SIG-M5 treated with dmso at 0.1 percent for 504 hours (cell line): ENCODE data around the gene SPC24.

Source experiments
- DNase-seq: peaks from one replicate; lab custom pipeline; 2025; ENCODE audit not compliant: unreplicated experiment; lab: John Stamatoyannopoulos, UW

SPC24 gene

DNA sequence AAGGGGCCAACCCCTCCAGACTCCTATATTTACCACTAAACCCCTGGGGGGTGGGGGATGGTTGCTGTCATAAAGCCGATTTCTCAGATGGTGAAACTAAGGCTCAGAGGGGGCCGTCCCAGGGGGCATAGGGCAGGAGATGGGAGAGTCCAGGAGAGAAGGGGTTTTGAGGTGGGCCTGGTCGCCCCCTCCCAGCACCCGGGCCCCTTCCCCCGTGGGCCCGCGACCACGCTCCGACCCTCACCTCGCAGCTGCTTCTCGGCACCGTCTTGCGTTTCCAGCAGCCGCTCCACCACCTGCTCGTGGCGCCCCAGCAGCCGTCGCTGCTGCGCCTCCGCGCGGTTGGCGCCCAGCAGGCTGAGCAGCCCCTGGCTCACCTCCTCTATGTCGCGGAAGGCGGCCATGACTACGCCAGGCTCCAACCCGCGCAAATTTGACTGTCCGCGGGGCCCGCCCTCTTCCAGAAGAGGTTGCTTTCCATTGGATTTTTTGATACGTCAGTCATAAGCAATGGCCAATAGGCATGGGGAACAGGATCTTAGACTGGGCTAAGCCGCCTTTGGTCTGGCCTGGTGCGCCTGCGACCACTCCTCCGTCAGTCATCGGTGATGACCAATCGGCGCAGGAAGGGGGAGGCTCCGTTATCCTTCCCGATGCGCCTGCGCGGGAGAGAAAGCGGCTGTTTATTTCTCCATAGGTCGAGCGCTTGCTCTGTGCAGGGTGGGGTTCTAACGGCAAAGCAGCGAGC lies at the start of gene SPC24:
SPC24 (minus strand) TSS at position 410 of the 748 bp plus-strand sequence; CDS start at position 404, 6 bp downstream.
- peak; percentile 98 for DNase-seq

GRCh38 chr19:11204943-11205349 lies 49.4 kb upstream of the SPC24 start:
- no peak for DNase-seq

GRCh38 chr19:11204076-11204602 lies 48.6 kb upstream of the SPC24 start:
- no peak for DNase-seq

DNA sequence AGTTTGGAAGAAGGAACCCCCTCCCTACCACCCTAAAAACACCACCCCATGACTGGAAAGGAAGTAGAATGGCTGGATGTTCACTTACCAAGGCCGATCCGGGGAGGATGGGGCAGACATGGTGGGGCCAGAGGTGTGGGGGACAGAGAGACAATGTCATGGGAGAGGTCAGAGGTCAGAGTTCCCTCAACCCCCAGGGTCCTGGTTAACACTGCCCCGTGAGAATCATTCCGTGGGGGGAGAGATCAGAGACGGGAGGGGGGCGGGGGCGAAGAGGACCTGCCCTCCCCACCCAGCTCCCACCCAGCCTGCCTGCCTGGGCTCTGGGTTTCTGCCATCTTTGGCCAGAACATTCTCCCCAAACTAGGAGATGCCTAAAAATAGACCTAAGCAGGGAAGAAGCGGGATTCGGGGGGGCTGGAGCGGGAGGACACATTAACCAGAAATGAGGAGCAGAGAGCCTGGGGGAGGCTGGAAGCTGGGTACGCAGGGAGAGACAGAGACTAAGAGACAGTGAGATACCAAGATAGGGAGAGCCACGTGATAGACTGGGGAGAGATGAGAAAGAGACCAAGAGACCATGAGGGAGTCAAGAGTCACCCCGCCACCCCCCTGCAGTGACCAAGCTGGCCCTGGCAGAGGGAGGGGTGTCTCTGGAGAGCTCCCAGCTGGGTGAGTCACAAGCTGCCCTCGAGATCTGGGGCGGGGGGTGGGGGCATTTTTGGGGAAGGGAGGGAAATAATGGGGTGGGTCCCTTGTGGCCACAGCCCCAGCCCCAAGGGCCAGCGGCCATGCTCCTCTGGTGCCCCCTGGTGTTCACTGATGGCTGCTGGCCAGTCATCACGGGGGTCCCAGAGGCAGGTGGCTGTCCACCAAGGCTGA lies 47.9 kb upstream of the SPC24 start:
- no peak for DNase-seq

- no peak for DNase-seq
Measured at GRCh38 chr19:11202488-11203193, 47.1 kb upstream of the SPC24 start.

- no peak for DNase-seq
Measured at GRCh38 chr19:11201791-11202190, 46.2 kb upstream of the SPC24 start.

DNA sequence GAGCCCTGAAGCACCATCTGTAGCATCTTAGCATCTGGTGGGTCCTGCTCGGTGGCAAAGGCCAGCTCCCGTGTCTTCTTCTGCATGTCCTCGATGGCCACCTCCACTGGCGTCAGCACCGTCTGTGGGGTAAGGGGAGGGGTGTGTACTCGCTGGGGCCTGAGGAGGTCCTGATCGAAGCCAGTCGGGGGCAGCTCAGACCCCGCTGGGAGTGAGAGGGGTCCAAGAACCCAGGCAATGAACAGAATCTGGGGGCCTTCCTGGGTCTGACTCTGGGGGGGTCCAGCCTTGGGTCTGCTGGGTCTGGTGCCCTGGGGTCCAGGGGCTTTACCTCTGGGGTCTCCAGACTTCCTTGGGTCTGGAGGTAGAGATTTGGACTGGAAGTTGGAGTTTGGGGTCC lies 45.3 kb upstream of the SPC24 start:
- no peak for DNase-seq

DNA sequence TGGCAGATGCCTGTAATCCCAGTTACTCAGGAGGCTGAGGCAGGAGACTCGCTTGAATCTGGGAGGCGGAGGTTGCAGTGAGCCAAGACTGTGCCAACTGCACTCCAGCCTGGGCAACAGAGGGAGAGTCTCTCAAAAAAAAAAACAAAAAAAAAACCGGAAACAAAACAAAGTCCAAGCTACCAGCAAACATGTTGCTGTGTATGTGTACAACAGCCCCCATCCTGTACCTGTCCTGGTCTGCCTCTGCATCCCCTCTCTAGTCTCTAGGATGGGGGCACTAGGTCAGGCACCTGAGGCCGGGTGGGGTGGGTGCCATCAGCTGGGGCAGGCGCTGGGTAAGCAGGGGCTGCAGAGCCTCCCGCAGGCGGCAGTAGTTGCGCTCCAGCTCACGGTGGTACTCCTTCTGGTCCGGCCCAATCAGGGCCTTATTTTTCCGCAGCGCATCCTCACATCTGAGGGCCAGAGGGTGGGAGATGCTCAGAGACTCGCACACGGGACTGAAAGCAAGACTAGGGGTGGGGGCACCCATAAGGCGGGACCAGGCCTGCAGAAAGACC lies 44.5 kb upstream of the SPC24 start:
- no peak for DNase-seq

DNA sequence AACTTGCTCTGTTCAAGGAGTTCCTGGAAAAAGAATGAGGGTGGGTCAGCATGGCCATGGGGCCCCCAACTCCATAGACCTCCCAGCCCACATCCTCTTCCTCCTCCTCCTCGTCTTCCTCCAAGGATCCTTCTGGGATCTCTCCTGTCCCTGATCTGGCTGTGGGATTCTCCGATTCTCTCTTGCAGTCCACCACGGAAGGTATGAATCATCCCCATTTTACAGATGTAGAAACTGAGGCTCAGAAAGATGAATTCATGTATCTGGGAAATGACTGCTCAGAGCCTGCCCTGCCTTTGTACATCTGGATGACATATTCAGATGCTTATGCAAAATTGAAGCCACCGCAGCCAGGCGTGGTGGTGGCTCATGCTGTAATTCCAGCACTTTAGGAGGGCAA lies 43.9 kb upstream of the SPC24 start:
- no peak for DNase-seq

DNA sequence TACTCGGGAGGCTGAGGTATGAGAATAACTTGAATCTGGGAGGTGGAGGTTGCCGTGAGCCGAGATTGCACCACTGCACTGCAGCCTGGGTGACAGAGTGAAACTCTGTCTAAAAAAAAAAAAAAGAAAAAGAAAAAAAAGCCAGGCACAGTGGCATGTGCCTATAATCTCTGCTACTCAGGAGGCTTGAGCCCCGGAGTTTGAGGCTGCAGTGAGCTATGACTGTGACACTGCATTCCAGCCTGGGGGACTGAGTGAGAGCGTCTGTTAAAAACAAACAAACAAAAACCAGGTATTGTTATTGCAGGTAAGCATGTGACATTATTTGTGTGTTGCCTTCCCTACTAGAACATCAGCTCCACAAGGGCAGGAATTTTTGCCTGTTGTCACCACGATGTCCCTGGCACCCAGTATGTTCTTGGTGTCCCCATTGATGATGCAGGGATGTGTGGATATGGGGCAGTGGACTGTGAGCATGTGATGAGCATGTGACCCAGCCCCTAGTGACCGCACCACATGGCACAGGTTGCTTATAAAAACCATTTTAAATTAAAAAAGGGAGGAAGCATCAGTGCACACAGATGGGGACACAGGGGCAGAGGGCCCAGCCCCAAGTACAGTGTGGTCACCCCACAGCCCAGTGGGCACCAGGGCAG lies 43.3 kb upstream of the SPC24 start:
- no peak for DNase-seq

DNA sequence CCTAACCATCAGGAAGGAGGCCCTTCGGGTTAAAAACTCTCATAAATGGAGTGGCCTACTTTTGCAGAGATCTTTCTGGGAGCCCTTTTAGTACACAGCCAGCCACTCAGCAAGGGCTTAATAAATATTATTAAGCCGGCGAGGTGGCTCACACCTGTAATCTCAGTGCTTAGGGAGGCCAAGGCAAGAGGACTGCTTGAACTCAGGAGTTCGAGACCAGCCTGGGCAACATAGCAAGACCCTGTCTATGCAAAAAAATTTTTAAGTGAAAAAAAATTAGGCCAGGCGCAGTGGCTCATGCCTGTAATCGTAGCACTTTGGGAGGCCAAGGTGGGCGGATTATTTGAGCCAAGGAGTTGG lies 42.6 kb upstream of the SPC24 start:
- no peak for DNase-seq

DNA sequence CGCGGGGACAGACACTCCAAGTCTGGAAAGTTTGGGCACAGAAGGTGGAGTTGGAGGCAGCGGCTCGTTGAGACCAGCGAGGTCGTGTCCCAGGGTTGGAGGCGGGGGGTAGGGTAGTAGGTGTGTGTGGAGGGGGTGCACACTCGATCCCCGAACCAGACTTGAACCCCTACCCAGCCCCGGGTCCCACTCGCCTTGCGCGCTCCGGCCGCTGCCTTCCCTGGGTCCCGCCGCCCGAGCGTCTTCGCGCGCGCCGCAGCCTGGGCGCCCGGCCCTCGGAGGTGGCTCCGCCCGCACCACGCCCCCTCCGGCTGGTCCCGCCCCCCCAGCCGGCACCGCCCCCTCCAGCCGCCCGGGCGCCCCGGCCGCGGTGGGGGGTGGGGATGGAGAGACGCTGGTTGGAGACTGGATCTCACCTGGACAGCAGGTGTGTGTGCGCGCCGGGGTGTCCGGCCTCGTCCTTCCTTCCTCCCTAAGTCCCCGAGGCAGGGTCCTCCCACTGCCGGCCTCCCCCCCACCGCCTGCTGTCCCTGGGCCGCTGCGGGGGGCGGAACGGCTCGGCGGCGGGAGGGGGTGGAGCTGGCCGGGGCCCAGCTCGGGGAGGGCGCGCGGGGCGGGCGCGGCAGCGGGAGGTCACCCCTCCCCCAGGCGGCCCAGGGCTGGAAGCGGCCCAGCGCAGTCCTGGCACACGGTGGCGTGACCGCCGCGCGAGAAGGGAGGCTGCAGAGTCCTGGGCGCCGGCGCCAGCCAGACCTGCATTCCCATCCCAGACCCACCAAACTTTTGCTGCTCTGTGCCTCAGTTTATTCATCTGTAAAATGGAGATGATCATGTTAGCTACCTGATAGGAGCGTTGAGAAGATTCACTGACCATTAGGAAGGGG lies 42.0 kb upstream of the SPC24 start, which contains the start of gene KANK2:
KANK2 (minus strand) TSS at position 255 of the 884 bp plus-strand sequence. CDS start 3,034 bp downstream, outside the sequence.
- DNase-seq, result peak; percentile 60

DNA sequence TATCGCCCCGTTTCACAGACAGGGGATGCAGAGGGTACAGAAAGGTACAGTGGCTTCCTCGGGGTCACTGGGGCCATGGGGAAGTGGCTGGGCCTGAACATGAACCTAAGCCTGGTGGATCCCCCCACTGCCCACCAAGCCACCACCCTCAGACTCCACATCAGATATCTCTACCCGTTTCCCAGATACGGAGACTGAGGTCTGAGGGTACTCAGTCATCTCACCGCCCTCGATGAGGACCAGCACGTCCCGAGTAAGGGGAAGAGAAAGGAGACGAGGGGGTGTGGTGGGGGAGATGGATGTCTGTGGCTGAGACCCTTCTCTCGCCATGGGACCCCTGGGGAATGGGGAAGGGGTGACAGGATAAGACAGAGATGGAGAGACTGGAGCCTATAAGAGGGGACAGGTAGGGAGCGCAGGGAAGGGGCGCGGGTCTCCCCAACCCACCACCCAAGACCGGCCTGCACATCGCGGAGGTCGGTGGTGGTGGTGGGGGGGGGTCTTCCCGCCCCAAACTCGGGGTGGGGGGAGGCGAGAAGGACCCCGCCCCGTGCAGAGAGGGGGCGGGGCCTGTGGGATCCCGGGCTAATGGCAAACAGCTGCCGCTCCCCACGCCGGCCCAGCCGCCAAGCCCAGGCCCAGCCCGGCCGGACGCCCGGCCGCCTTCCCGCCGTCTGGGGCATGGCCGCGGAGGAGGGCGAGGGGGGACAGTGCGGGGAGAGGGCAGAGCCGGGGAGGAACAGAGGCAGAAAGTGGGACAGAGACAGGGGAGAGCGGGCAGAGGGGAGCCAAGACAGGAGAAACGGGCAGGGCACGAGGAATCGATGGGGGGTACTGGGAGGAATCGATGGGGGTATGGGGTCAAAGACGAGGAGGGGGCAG lies 41.1 kb upstream of the SPC24 start:
- no peak for DNase-seq

- DNase-seq, result no peak
Measured at GRCh38 chr19:11195681-11196080, 40.1 kb upstream of the SPC24 start.

DNA sequence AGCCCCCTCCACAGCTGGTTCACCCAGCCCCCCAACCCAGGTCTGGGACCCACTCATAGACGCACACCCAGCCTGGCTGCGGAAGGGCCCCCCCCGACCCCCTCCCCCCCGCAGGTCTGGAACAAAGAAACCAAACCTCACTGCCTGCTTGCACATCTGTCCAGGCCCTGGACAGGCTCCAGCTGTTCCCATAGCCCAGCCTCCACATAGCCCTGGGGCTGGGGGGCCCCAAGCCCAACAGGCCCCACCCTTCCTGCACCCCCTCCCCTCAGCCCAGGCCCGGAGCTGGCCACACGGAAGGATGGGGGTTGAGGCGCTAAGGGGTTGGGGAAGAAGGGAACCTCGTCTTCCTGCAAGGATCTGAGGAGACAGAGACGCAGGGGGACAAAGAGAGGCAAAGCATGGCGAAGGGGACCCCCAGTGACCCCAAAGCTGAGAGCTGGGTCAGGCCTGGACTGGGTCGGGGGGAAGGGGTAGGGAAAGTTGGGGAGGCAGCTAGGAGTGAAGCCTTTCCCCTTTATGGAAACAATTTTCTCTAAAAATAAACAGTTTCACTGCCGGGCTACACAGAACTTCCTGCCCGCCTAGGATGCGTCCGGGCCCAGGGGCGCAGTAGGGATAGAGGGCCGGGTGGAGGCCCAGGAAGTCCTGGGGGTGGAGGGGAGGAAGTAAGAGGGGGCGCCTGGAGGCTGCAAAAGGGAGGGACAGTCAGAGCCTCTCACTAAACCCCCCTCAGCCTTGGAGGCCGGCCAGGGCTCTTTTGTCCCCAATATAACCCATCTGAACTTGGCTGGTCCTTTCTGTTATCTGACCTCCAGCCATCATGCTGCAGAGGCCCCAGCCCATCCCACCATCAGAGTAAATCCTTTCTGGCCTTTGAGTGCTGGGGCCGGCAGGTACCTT lies 39.3 kb upstream of the SPC24 start:
- DNase-seq, result no peak

- DNase-seq, result no peak
Measured at GRCh38 chr19:11194173-11194572, 38.6 kb upstream of the SPC24 start.
